Measurements from ENCODE around the gene TTC3. TPM values are rescaled to one million over a fixed set of nuclear protein-coding genes. Genes with fewer than 3 reads are reported as not detected.

Gene TTC3
- total and polyA plus RNA-seq, 9 of the 15 experiments (the other 6 are each of a cell fraction or from before 2014, with no cell fraction given) = 17.5 to 92.0 (median 59.5) TPM

DNA sequence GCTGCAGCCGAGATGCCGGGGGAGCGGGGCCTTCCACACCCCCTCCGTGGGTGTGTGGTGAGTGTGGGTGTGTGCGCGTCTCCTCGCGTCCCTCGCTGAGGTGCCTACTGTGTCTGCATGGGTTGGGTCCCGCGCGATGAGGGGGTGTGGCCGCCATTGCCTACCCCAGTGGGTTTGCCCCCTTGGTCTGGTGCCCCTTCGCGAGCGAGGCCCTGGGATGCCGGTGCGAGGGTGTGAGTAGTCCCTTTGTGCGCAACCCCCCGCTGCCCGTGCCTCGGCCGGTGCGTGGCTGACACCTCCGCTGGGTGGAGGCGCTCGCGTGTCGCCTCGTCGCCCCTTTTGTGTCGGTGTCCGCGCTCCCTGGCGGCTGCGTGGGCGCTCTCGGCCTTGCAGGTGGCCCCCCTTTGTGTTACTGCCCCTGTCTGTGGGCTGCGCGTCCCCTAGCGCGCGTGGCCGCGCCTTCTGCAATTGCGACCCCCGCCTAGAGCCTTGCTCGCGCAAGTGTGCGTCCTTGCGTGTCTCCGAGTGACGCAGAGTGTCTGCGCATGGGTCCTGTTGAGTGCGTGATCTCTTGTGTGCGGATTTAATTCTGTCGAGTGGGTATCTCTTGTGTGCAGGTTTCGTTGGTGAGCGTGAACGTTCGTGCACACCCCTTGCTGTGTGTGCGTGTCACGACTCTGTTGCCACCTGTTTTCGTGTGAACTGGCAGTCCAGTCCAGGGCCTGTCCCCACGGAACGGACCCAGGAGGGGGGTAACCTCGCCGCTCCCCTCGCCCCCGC lies 553 bp downstream of the TTC3 start (continued):
- no peak for TF ChIP-seq ZNF561 (CRISPR knock-in tag; conservative IDR thresholded peaks at IDR 0.05)
- TF ChIP-seq, protein P1, sequence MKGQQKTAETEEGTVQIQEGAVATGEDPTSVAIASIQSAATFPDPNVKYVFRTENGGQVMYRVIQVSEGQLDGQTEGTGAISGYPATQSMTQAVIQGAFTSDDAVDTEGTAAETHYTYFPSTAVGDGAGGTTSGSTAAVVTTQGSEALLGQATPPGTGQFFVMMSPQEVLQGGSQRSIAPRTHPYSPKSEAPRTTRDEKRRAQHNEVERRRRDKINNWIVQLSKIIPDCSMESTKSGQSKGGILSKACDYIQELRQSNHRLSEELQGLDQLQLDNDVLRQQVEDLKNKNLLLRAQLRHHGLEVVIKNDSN (CRISPR knock-in tag; IDR thresholded peaks at IDR 0.05) = no peak
- no peak for TF ChIP-seq KLF13 (tag; IDR thresholded peaks at IDR 0.05; ENCODE audit: borderline replicate concordance, low read depth)
- TF ChIP-seq CREB1 (IDR thresholded peaks at IDR 0.05) = no peak
- peak; percentile 76; the same call in 1 of the 2 replicates for TF ChIP-seq CREB1 (CRISPR knock-in tag; IDR thresholded peaks at IDR 0.05)
- TF ChIP-seq ARHGAP35 (IDR thresholded peaks at IDR 0.05; ENCODE audit: partially characterized antibody) = no peak
- no peak for TF ChIP-seq SIX5 (IDR thresholded peaks at IDR 0.05; ENCODE audit: borderline replicate concordance in 1 of 2, insufficient read depth in 1 of 2, low read depth in 1 of 2, low read length in 2 of 2)
- no peak for TF ChIP-seq NCOA2 (IDR thresholded peaks at IDR 0.05; ENCODE audit: partially characterized antibody in 2 of 2)
- TF ChIP-seq MEF2D (tag; conservative IDR thresholded peaks at IDR 0.05; ENCODE audit: low read depth) = no peak
- TF ChIP-seq GABPB1 (CRISPR knock-in tag; IDR thresholded peaks at IDR 0.05) = no peak; the same call in 1 of the 2 replicates
- TF ChIP-seq ZNF830 (CRISPR knock-in tag; IDR thresholded peaks at IDR 0.05) = 0 out of 2 replicates have a peak, but pooled peaks have one; percentile 75
- no peak for TF ChIP-seq NR3C1 (CRISPR knock-in tag; IDR thresholded peaks at IDR 0.05)
- no peak for TF ChIP-seq FOXJ3 (CRISPR knock-in tag; IDR thresholded peaks at IDR 0.05)
- TF ChIP-seq MIER1 (IDR thresholded peaks at IDR 0.05; ENCODE audit: low read depth) = no peak
- no peak for TF ChIP-seq ELF4 (CRISPR knock-in tag; IDR thresholded peaks at IDR 0.05)
- TF ChIP-seq MTF1 (CRISPR knock-in tag; IDR thresholded peaks at IDR 0.05; ENCODE audit: borderline replicate concordance) = no peak
- TF ChIP-seq EZH2 (IDR thresholded peaks at IDR 0.05; ENCODE audit: borderline replicate concordance, low read depth, low read length) = no peak
- no peak for TF ChIP-seq ZNF184 (CRISPR knock-in tag; IDR thresholded peaks at IDR 0.05)
- TF ChIP-seq, protein P2, sequence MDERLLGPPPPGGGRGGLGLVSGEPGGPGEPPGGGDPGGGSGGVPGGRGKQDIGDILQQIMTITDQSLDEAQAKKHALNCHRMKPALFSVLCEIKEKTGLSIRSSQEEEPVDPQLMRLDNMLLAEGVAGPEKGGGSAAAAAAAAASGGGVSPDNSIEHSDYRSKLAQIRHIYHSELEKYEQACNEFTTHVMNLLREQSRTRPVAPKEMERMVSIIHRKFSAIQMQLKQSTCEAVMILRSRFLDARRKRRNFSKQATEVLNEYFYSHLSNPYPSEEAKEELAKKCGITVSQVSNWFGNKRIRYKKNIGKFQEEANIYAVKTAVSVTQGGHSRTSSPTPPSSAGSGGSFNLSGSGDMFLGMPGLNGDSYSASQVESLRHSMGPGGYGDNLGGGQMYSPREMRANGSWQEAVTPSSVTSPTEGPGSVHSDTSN (CRISPR knock-in tag; IDR thresholded peaks at IDR 0.05; ENCODE audit: low read depth) = no peak
- TF ChIP-seq, protein P2 (tag; conservative IDR thresholded peaks at IDR 0.05; ENCODE audit: low read depth) = no peak
- TF ChIP-seq, protein P3, sequence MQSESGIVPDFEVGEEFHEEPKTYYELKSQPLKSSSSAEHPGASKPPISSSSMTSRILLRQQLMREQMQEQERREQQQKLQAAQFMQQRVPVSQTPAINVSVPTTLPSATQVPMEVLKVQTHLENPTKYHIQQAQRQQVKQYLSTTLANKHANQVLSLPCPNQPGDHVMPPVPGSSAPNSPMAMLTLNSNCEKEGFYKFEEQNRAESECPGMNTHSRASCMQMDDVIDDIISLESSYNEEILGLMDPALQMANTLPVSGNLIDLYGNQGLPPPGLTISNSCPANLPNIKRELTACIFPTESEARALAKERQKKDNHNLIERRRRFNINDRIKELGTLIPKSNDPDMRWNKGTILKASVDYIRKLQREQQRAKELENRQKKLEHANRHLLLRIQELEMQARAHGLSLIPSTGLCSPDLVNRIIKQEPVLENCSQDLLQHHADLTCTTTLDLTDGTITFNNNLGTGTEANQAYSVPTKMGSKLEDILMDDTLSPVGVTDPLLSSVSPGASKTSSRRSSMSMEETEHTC (IDR thresholded peaks at IDR 0.05) = no peak
- TF ChIP-seq CHD2 (IDR thresholded peaks at IDR 0.05; ENCODE audit: low read depth, low read length) = no peak
- TF ChIP-seq ZNF384 (IDR thresholded peaks at IDR 0.05; ENCODE audit: low read depth, low read length) = no peak
- TF ChIP-seq NEUROD1 (IDR thresholded peaks at IDR 0.05; ENCODE audit: borderline replicate concordance, low read depth, low read length, partially characterized antibody) = peak; percentile 14
- peak; percentile 41; the same call in 1 of the 2 replicates for TF ChIP-seq ZNF263 (CRISPR knock-in tag; IDR thresholded peaks at IDR 0.05; ENCODE audit: borderline replicate concordance)
- no peak for TF ChIP-seq SETDB1 (IDR thresholded peaks at IDR 0.05; ENCODE audit: low read length)
